Muscle of leg (tissue), 11 donors: Measurements from ENCODE around the gene CACNB4. TPM values are rescaled to one million over a fixed set of nuclear protein-coding genes. Genes with fewer than 3 reads are reported as not detected.

ENCODE experiments used
- DNase-seq: peaks from one replicate; pipeline ENCODE4 v3.0.0; 2013
- H3K27ac ChIP-seq: one replicate; pipeline ENCODE4 v1.5.1; 2013; ENCODE audit warnings: mild to moderate bottlenecking, low read length, control low read depth
- H3K27me3 ChIP-seq: one replicate; pipeline ENCODE4 v1.6.1; 2013; ENCODE audit warnings: low read length; ENCODE audit not compliant: control insufficient read depth, insufficient read depth
- H3K36me3 ChIP-seq: one replicate; pipeline ENCODE4 v1.6.1; 2013; ENCODE audit warnings: low read length; ENCODE audit not compliant: control insufficient read depth, insufficient read depth
- H3K4me1 ChIP-seq: one replicate; pipeline ENCODE4 v1.6.1; 2013; ENCODE audit warnings: low read length; ENCODE audit not compliant: control insufficient read depth, insufficient read depth
- H3K4me3 ChIP-seq: one replicate; pipeline ENCODE4 v1.5.1; 2013; ENCODE audit warnings: low read length, control low read depth
- H3K9me3 ChIP-seq: replicated peaks from 2 replicates; pipeline ENCODE4 v1.6.1; 2013; ENCODE audit warnings: low read depth, low read length; ENCODE audit not compliant: control insufficient read depth
- WGBS: methylation state at CpG from one replicate; pipeline ENCODE4 v1.1.5; 2013; ENCODE audit warnings: missing lambda C conversion rate; ENCODE audit not compliant: insufficient coverage; 5-methylcytosine and 5-hydroxymethylcytosine counted together
- polyA plus RNA-seq, 8 donors: library from polyadenylated mRNA; unstranded; fragments of 120-200 nt; gene quantifications; one replicate each; pipeline versions ENCODE4 v1.2.1 to v1.2.3, GENCODE V29; 2013; ENCODE audit warnings: inconsistent platforms in 1 of 8, low replicate concordance in 1 of 8; ENCODE audit not compliant: insufficient read length in 8 of 8, insufficient read depth in 1 of 8
- total RNA-seq: library from RNA; stranded (reverse); fragments of 120-200 nt; gene quantifications from one replicate; pipeline ENCODE4 v1.2.4, GENCODE V29; 2013

CACNB4 gene
- total and polyA plus RNA-seq, 9 donors = 3.1 to 7.2 (median 4.3) TPM

DNA sequence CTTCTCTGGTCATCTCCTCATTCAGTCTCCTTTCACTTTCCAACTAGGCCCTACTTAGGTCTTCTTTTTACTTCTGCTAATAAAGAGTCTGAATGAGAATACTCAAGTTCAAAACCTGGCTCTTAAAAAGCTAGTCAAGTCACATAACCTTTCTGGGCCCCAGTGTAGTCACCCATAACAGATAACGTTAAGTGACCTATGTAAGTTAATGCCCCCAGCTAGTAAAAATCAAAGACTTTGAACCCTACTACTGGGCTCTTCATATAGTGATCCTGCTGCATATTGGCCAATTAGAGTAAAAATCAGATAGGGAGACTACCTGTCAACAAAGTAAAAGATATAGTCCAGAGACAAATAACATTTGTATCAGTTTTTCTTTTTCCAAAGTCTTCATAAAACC, 288.4 kb downstream of the CACNB4 start:
- peaks cover 4% of the 10 kb centered on the region for H3K9me3 ChIP-seq
- H3K4me1 ChIP-seq = no peaks in the 10 kb centered on the region
- H3K27ac ChIP-seq = no peak overlapping the region
- WGBS = no CpG with 5 or more reads among the region's 1 CpG
- H3K27me3 ChIP-seq = no peaks in the 10 kb centered on the region
- peaks cover 24% of the 10 kb centered on the region for H3K36me3 ChIP-seq
- H3K4me3 ChIP-seq = no peak overlapping the region
- DNase-seq = no peak

GRCh38 chr2:151809073-151809383, 289.8 kb downstream of the CACNB4 start:
- H3K36me3 ChIP-seq = peaks cover 20% of the 10 kb centered on the region

GRCh38 chr2:151808258-151809072, 290.4 kb downstream of the CACNB4 start:
- H3K36me3 ChIP-seq = peaks cover 20% of the 10 kb centered on the region
- peak; percentile 16 for DNase-seq

More at GRCh38 chr2:151809073-151809383, 289.8 kb downstream of the CACNB4 start:
- Histone ChIP-seq H3K27me3 (no peaks in the 10 kb centered on the region), H3K27ac (no peak overlapping the region), H3K9me3 (peaks cover 4% of the 10 kb centered on the region), H3K4me3 (no peak overlapping the region), H3K4me1 (no peaks in the 10 kb centered on the region)
- no CpG with 5 or more reads among the region's 1 CpG for WGBS
- DNase-seq = no peak

GRCh38 chr2:151805961-151806360, 292.9 kb downstream of the CACNB4 start:
- Histone ChIP-seq H3K9me3 (no peaks in the 10 kb centered on the region), H3K4me1 (no peaks in the 10 kb centered on the region), H3K4me3 (no peak overlapping the region), H3K36me3 (peaks cover 14% of the 10 kb centered on the region), H3K27ac (no peak overlapping the region), H3K27me3 (no peaks in the 10 kb centered on the region)
- DNase-seq = no peak

More at GRCh38 chr2:151808258-151809072, 290.4 kb downstream of the CACNB4 start:
- 93% methylated on average over 3 of the region's 5 CpGs for WGBS
- no peak overlapping the region for H3K27ac ChIP-seq
- H3K9me3 ChIP-seq = peaks cover 4% of the 10 kb centered on the region
- H3K4me1 ChIP-seq = no peaks in the 10 kb centered on the region
- no peaks in the 10 kb centered on the region for H3K27me3 ChIP-seq
- no peak overlapping the region for H3K4me3 ChIP-seq

DNA sequence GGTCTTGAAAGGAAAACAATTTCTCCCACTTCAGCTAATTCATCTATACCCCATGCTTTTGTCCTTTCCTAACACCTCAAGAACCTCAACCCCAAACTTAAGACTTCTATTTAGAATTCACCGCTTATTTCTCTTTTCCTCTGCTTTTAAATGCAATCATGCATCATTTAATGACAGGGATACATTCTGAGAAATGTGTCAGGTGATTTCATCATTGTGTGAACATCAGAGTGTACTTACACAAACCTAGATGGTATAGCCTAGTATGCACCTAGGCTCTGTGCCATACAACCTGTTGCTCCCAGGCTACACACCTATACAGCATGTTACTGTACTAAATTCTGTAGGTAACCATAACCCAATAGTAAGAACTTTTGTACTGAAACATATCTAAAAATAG, 293.5 kb downstream of the CACNB4 start:
- Histone ChIP-seq H3K4me3 (no peak overlapping the region), H3K36me3 (peaks cover 12% of the 10 kb centered on the region), H3K27ac (no peak overlapping the region), H3K27me3 (no peaks in the 10 kb centered on the region), H3K9me3 (no peaks in the 10 kb centered on the region), H3K4me1 (no peaks in the 10 kb centered on the region)
- no peak for DNase-seq
- whole genome bisulfite sequencing = no CpG with 5 or more reads among the region's 1 CpG

GRCh38 chr2:151803811-151804210, 295.0 kb downstream of the CACNB4 start:
- no peak for DNase-seq
- peaks cover 10% of the 10 kb centered on the region for H3K36me3 ChIP-seq
- no peaks in the 10 kb centered on the region for H3K4me1 ChIP-seq
- H3K4me3 ChIP-seq = no peak overlapping the region
- no peak overlapping the region for H3K27ac ChIP-seq
- no peaks in the 10 kb centered on the region for H3K9me3 ChIP-seq
- no peaks in the 10 kb centered on the region for H3K27me3 ChIP-seq

GRCh38 chr2:151802315-151802714, 296.5 kb downstream of the CACNB4 start:
- Histone ChIP-seq H3K36me3 (peaks cover 10% of the 10 kb centered on the region), H3K27ac (no peak overlapping the region), H3K9me3 (no peaks in the 10 kb centered on the region), H3K4me1 (no peaks in the 10 kb centered on the region), H3K4me3 (no peak overlapping the region), H3K27me3 (no peaks in the 10 kb centered on the region)
- no peak for DNase-seq
- no CpG with 5 or more reads among the region's 2 CpGs for WGBS

- H3K36me3 ChIP-seq = no peaks in the 10 kb centered on the region
- no peaks in the 10 kb centered on the region for H3K27me3 ChIP-seq
- no peaks in the 10 kb centered on the region for H3K9me3 ChIP-seq
- no peak for DNase-seq
- H3K27ac ChIP-seq = no peak overlapping the region
- WGBS = 100% methylated on average over 1 of the region's 3 CpGs
- H3K4me1 ChIP-seq = no peaks in the 10 kb centered on the region
- no peak overlapping the region for H3K4me3 ChIP-seq
Observed at GRCh38 chr2:151799886-151800292, 299.0 kb downstream of the CACNB4 start.

- Histone ChIP-seq H3K9me3 (no peaks in the 10 kb centered on the region), H3K27me3 (no peaks in the 10 kb centered on the region), H3K36me3 (no peaks in the 10 kb centered on the region), H3K27ac (no peak overlapping the region), H3K4me1 (no peaks in the 10 kb centered on the region), H3K4me3 (no peak overlapping the region)
- 67% methylated on average over 1 of the region's 2 CpGs for WGBS
- no peak for DNase-seq
Observed at GRCh38 chr2:151796774-151797173, 302.1 kb downstream of the CACNB4 start.

DNA sequence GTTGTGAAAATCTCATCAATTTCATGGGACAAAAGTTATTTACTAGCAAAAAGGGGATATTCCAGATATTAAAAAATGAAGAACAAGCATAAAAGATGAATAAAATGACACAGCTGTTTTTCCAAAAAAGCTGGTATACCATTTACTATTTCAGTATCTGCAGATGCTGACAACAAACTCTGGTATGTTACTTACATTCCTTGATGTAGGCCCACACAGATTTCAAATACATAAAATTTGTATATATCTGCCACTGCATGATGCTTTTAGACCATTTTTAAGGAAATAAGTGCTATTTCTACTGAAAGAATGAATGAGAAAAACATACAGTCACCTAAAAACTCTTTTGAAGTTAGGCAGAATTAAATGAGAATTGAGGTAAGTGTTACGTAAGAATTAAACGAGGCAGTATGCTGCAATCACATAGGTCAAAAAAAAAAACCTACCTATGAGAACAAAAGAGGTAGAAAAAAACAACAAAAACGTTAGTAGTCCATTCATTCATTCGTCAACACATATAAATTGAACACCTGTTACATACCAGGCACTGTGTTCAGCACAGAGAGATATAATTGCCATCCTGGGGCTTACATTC, 303.1 kb downstream of the CACNB4 start:
- H3K27me3 ChIP-seq = no peaks in the 10 kb centered on the region
- no peak overlapping the region for H3K27ac ChIP-seq
- WGBS = 80% methylated on average over 1 of the region's 4 CpGs
- H3K4me3 ChIP-seq = no peak overlapping the region
- H3K36me3 ChIP-seq = no peaks in the 10 kb centered on the region
- DNase-seq = no peak
- H3K4me1 ChIP-seq = no peaks in the 10 kb centered on the region
- H3K9me3 ChIP-seq = no peaks in the 10 kb centered on the region
